Measurements from ENCODE around the gene ABHD11.

DNA sequence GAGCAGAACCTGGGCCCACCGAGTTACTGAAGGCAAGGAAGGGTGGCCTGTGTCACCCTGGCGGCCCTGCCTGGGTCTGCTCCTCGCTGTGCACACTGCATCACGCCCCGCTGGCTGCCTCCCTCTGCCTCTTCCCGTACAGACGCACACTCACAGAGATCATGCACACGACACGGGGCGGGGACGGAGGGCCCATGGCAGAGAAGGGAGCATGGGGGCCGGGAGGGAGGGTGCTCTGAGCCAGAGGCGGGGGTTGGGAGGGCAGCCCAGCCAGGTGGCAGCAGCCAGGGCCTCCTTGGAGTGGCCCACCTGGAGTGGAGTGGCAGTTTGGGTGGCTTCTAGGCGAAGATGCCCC lies 38.6 kb downstream of the ABHD11 start:
- TF ChIP-seq, protein P1, sequence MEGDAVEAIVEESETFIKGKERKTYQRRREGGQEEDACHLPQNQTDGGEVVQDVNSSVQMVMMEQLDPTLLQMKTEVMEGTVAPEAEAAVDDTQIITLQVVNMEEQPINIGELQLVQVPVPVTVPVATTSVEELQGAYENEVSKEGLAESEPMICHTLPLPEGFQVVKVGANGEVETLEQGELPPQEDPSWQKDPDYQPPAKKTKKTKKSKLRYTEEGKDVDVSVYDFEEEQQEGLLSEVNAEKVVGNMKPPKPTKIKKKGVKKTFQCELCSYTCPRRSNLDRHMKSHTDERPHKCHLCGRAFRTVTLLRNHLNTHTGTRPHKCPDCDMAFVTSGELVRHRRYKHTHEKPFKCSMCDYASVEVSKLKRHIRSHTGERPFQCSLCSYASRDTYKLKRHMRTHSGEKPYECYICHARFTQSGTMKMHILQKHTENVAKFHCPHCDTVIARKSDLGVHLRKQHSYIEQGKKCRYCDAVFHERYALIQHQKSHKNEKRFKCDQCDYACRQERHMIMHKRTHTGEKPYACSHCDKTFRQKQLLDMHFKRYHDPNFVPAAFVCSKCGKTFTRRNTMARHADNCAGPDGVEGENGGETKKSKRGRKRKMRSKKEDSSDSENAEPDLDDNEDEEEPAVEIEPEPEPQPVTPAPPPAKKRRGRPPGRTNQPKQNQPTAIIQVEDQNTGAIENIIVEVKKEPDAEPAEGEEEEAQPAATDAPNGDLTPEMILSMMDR (IDR thresholded peaks at IDR 0.05), result no peak
- TF ChIP-seq POLR2A (IDR thresholded peaks at IDR 0.05), result no peak

Data from uterus (tissue), 2 donors.